Measurements from ENCODE around the gene RASSF4.

RASSF4 gene

GRCh38 chr10:44936314-44936975 is 23.2 kb upstream of the RASSF4 start:
- H3K4me1 ChIP-seq (ENCODE audit: control insufficient read depth, insufficient read depth, low read length): peaks cover 33% of the 10 kb centered on the region
- no peak for DNase-seq (ENCODE audit: low read depth)
- H3K9ac ChIP-seq (ENCODE audit: low read length): no peak overlapping the region
- peaks cover 14% of the 10 kb centered on the region for H3K9me3 ChIP-seq (ENCODE audit: control insufficient read depth, low read length)
- H3K36me3 ChIP-seq (ENCODE audit: control insufficient read depth, insufficient read depth, low read length, severe bottlenecking): no peaks in the 10 kb centered on the region
- H3K27me3 ChIP-seq (replicated peaks; ENCODE audit: control insufficient read depth, insufficient read depth, low read length): no peaks in the 10 kb centered on the region
- no peak overlapping the region for H3K4me3 ChIP-seq (ENCODE audit: low read length)

GRCh38 chr10:44937196-44938005 is 22.2 kb upstream of the RASSF4 start:
- H3K36me3 ChIP-seq (ENCODE audit: control insufficient read depth, insufficient read depth, low read length, severe bottlenecking): no peaks in the 10 kb centered on the region
- no peak overlapping the region for H3K9ac ChIP-seq (ENCODE audit: low read length)
- H3K4me3 ChIP-seq (ENCODE audit: low read length): no peak overlapping the region
- DNase-seq (ENCODE audit: low read depth): no peak
- H3K27me3 ChIP-seq (replicated peaks; ENCODE audit: control insufficient read depth, insufficient read depth, low read length): no peaks in the 10 kb centered on the region
- peaks cover 14% of the 10 kb centered on the region for H3K9me3 ChIP-seq (ENCODE audit: control insufficient read depth, low read length)
- peaks cover 33% of the 10 kb centered on the region for H3K4me1 ChIP-seq (ENCODE audit: control insufficient read depth, insufficient read depth, low read length)

DNA sequence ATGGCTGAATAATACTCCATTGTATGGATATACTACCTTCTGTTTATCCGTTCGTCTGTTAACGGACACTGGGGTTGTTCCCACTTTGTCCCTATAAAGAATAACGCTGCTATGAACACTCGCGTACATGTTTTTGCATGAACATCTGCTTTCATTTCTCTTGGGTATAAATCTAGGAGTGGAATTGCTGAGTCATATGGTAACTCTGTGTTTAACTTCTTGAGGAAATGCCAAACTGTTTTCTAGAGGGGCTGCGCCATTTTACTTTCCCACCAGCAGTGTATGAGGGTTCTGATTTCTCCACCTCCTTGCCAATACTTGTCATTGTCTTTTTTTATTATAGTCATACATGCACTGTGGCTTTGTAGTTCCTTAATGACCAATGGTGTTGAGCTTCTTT is 20.6 kb upstream of the RASSF4 start:
- Histone ChIP-seq H3K36me3 (ENCODE audit: control insufficient read depth, insufficient read depth, low read length, severe bottlenecking) (no peaks in the 10 kb centered on the region), H3K4me3 (ENCODE audit: low read length) (no peak overlapping the region), H3K4me1 (ENCODE audit: control insufficient read depth, insufficient read depth, low read length) (peaks cover 33% of the 10 kb centered on the region), H3K27me3 (replicated peaks; ENCODE audit: control insufficient read depth, insufficient read depth, low read length) (no peaks in the 10 kb centered on the region), H3K9ac (ENCODE audit: low read length) (no peak overlapping the region), H3K9me3 (ENCODE audit: control insufficient read depth, low read length) (peaks cover 15% of the 10 kb centered on the region)
- DNase-seq (ENCODE audit: low read depth): no peak

DNA sequence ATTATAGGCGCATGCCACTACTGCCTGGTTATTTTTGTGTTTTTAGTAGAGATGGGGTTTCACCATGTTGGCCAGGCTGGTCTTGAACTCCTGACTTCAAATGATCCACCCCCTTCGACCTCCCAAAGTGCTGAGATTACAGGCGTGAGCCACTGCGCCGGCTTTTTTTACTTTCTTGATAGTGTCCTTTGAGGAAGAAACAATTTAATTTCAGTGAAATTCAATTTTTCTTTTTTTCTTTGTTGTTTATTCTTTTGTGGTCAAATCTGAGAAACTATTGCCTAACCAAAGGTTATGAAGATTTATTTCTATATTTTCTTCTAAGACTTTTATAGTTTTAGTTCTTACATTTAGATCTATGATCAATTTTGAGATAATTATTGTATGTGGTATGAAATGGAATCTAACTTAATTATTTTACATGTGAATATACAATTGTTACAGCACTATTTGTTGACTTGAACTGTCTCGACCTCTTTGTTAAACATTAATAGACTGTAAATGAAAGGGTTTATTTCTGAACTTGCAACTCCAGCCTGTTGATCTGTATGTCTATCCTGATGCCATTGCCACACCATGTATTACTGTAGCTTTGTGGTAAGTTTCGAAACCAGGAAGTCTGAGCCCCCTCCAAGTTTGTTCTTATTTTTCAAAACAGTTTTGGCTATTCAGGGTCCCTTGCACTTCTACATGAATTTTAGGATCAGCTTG is 19.8 kb upstream of the RASSF4 start:
- Histone ChIP-seq H3K27me3 (replicated peaks; ENCODE audit: control insufficient read depth, insufficient read depth, low read length) (no peaks in the 10 kb centered on the region), H3K4me1 (ENCODE audit: control insufficient read depth, insufficient read depth, low read length) (peaks cover 33% of the 10 kb centered on the region), H3K36me3 (ENCODE audit: control insufficient read depth, insufficient read depth, low read length, severe bottlenecking) (no peaks in the 10 kb centered on the region), H3K9me3 (ENCODE audit: control insufficient read depth, low read length) (peaks cover 24% of the 10 kb centered on the region), H3K9ac (ENCODE audit: low read length) (no peak overlapping the region), H3K4me3 (ENCODE audit: low read length) (no peak overlapping the region)
- DNase-seq (ENCODE audit: low read depth): no peak

GRCh38 chr10:44944354-44944753 is 15.2 kb upstream of the RASSF4 start:
- Histone ChIP-seq H3K4me3 (ENCODE audit: low read length) (peak overlapping the region; percentile 8), H3K9ac (ENCODE audit: low read length) (no peak overlapping the region), H3K36me3 (ENCODE audit: control insufficient read depth, insufficient read depth, low read length, severe bottlenecking) (no peaks in the 10 kb centered on the region), H3K4me1 (ENCODE audit: control insufficient read depth, insufficient read depth, low read length) (peaks cover 6% of the 10 kb centered on the region), H3K27me3 (replicated peaks; ENCODE audit: control insufficient read depth, insufficient read depth, low read length) (no peaks in the 10 kb centered on the region), H3K9me3 (ENCODE audit: control insufficient read depth, low read length) (peaks cover 20% of the 10 kb centered on the region)
- no peak for DNase-seq (ENCODE audit: low read depth)

DNA sequence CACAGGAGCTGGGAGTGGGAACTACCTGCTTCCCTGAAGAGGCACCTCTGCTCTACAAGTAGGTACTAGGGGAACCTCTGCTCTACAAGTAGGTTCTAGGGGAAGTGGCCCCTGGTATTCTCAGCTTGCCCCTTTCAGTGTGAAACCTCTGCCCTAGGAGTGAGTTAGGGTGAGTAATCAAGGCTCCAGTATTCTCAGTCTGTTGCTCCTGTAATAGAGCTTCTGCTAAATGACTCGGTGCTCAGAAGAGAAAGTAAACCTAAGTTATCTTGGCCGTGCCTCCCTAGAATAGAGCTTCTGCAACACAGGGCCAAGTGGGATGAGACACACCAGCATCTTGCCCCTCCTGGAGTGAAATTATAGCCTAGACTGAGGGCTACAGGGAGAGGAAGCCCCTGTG is 13.4 kb upstream of the RASSF4 start:
- no peaks in the 10 kb centered on the region for H3K4me1 ChIP-seq (ENCODE audit: control insufficient read depth, insufficient read depth, low read length)
- no peak overlapping the region for H3K9ac ChIP-seq (ENCODE audit: low read length)
- peaks cover 11% of the 10 kb centered on the region for H3K9me3 ChIP-seq (ENCODE audit: control insufficient read depth, low read length)
- H3K27me3 ChIP-seq (replicated peaks; ENCODE audit: control insufficient read depth, insufficient read depth, low read length): no peaks in the 10 kb centered on the region
- H3K4me3 ChIP-seq (ENCODE audit: low read length): no peak overlapping the region
- no peaks in the 10 kb centered on the region for H3K36me3 ChIP-seq (ENCODE audit: control insufficient read depth, insufficient read depth, low read length, severe bottlenecking)
- no peak for DNase-seq (ENCODE audit: low read depth)

DNA sequence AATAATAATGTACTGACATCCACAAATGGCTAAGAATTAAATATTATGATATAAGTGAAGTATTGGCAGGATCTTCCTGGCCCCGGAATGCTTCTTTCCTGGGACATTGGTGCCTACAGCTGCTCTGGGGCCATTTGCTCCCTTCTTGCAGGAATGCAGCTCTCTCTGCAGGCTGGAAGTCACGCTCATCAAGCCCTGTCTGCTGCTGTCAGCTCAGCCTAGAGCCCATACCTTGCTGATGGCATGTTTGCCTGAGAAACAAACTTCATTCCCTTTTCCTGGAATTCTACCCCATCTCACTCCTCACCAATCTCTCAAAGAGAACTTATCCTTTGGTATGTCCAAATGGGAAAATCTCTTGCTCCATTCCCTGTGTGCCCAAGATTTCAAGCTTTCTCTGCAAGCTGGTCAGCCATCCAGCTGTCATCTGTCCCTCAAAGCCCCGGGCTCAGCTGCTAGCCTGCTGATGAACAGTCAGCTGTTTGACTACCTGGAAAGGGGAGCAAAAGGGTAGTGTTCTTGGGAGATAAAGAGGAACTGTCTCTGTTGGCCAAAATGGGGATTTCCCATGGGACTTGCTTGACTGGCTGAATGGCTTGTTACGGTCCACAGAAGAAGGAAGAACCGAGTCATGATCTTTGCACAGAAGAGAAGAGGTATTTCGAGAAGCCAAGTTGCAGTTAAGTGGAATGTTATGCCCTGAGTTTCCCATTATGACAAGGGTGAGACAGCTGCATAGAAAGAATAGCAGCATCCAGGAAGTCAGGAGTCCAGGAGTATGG is 12.0 kb upstream of the RASSF4 start:
- DNase-seq (ENCODE audit: low read depth): no peak
- Histone ChIP-seq H3K9ac (ENCODE audit: low read length) (no peak overlapping the region), H3K4me1 (ENCODE audit: control insufficient read depth, insufficient read depth, low read length) (peaks cover 3% of the 10 kb centered on the region), H3K36me3 (ENCODE audit: control insufficient read depth, insufficient read depth, low read length, severe bottlenecking) (no peaks in the 10 kb centered on the region), H3K27me3 (replicated peaks; ENCODE audit: control insufficient read depth, insufficient read depth, low read length) (no peaks in the 10 kb centered on the region), H3K9me3 (ENCODE audit: control insufficient read depth, low read length) (peaks cover 10% of the 10 kb centered on the region), H3K4me3 (ENCODE audit: low read length) (no peak overlapping the region)

DNA sequence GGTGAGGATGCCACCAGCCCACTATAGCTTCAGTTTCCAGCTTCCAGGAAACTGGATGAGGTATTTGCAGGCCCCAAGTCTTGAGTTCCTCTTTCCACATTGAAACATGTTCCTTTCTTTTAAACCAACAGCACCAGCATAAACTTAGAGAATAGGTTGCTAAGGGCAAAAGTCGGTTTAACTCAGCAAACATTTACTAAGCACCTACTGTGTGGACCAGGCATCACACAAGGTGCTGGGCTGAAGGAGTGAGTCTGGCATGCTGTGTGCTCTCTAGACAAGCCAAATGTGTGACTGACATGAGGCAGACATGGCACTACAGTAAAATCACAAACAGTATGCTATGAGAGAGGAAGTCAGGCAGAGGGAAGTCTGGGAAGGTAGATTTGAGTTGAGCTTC is 11.0 kb upstream of the RASSF4 start:
- H3K9me3 ChIP-seq (ENCODE audit: control insufficient read depth, low read length): peaks cover 10% of the 10 kb centered on the region
- H3K27me3 ChIP-seq (replicated peaks; ENCODE audit: control insufficient read depth, insufficient read depth, low read length): no peaks in the 10 kb centered on the region
- peaks cover 11% of the 10 kb centered on the region for H3K4me1 ChIP-seq (ENCODE audit: control insufficient read depth, insufficient read depth, low read length)
- no peak overlapping the region for H3K9ac ChIP-seq (ENCODE audit: low read length)
- H3K4me3 ChIP-seq (ENCODE audit: low read length): no peak overlapping the region
- DNase-seq (ENCODE audit: low read depth): no peak
- H3K36me3 ChIP-seq (ENCODE audit: control insufficient read depth, insufficient read depth, low read length, severe bottlenecking): peaks cover under 1% of the 10 kb centered on the region

GRCh38 chr10:44949127-44949802 is 10.3 kb upstream of the RASSF4 start:
- peaks cover 11% of the 10 kb centered on the region for H3K4me1 ChIP-seq (ENCODE audit: control insufficient read depth, insufficient read depth, low read length)
- H3K4me3 ChIP-seq (ENCODE audit: low read length): no peak overlapping the region
- DNase-seq (ENCODE audit: low read depth): no peak

DNA sequence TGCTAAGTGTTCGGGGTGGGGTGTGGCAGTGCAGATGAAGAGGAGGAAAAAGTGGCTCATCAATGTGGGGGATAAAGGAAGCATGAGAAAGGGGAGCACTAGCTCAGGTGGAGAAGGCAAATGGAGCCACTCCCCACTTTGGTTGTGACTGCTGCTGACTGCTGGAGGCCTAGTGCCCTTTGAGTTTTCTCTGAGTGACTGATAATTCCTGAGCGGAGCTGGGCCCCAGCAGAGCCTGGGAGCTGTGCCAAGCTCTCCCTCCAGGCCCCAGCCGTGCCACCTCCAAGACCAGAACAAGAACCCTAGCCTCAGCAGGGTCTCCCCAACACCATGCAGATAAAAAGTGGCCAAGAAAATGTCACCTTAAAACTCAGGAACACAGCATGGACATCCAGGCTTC is 9.7 kb upstream of the RASSF4 start:
- Histone ChIP-seq H3K4me3 (ENCODE audit: low read length) (no peak overlapping the region), H3K27me3 (replicated peaks; ENCODE audit: control insufficient read depth, insufficient read depth, low read length) (no peaks in the 10 kb centered on the region), H3K9ac (ENCODE audit: low read length) (no peak overlapping the region), H3K36me3 (ENCODE audit: control insufficient read depth, insufficient read depth, low read length, severe bottlenecking) (peaks cover 4% of the 10 kb centered on the region), H3K9me3 (ENCODE audit: control insufficient read depth, low read length) (no peaks in the 10 kb centered on the region), H3K4me1 (ENCODE audit: control insufficient read depth, insufficient read depth, low read length) (peaks cover 11% of the 10 kb centered on the region)
- no peak for DNase-seq (ENCODE audit: low read depth)

More at GRCh38 chr10:44949127-44949802, 10.3 kb upstream of the RASSF4 start:
- no peaks in the 10 kb centered on the region for H3K27me3 ChIP-seq (replicated peaks; ENCODE audit: control insufficient read depth, insufficient read depth, low read length)
- peaks cover 4% of the 10 kb centered on the region for H3K36me3 ChIP-seq (ENCODE audit: control insufficient read depth, insufficient read depth, low read length, severe bottlenecking)
- no peak overlapping the region for H3K9ac ChIP-seq (ENCODE audit: low read length)
- peaks cover 6% of the 10 kb centered on the region for H3K9me3 ChIP-seq (ENCODE audit: control insufficient read depth, low read length)
